GM23338 (cell line): ENCODE data around the gene RNU6-7. TPM values are rescaled to one million over a fixed set of nuclear protein-coding genes. Genes with fewer than 3 reads are reported as not detected.

ENCODE experiments used
- ATAC-seq: fragments of 200-7000 bp; cut with Tn5 transposase; 3 replicates; pipeline ENCODE4 v1.9.1; 2020
- DNase-seq: peaks from one replicate; pipeline ENCODE4 v3.0.0-alpha.2; 2015; ENCODE audit warnings: low spot score
- H2AFZ ChIP-seq: fragments of 200-600 bp; sonication (generic); 2 replicates; pipeline ENCODE4 v1.8.0; 2016; ENCODE audit warnings: antibody characterized with exemption, mild to moderate bottlenecking, moderate library complexity
- H3F3A ChIP-seq: fragments of 200-600 bp; sonication (generic); replicated peaks from 2 replicates; pipeline ENCODE4 v1.8.0; 2017; ENCODE audit warnings: antibody characterized with exemption, mixed run types, low read depth
- H3K27ac ChIP-seq: fragments of 200-600 bp; sonication (generic); 2 replicates; pipeline ENCODE4 v1.6.1; 2016; ENCODE audit warnings: low read depth
- H3K27me3 ChIP-seq: fragments of 200-600 bp; sonication (generic); 2 replicates; pipeline ENCODE4 v1.8.0; 2016; ENCODE audit warnings: mild to moderate bottlenecking, mixed run types, moderate library complexity; ENCODE audit not compliant: insufficient read depth
- H3K36me3 ChIP-seq: fragments of 200-600 bp; sonication (generic); 2 replicates; pipeline ENCODE4 v1.8.0; 2016; ENCODE audit warnings: mild to moderate bottlenecking; ENCODE audit not compliant: insufficient read depth
- H3K4me1 ChIP-seq: fragments of 200-600 bp; sonication (generic); 2 replicates; pipeline ENCODE4 v1.8.0; 2016; ENCODE audit warnings: mild to moderate bottlenecking, moderate library complexity; ENCODE audit not compliant: insufficient read depth
- H3K4me2 ChIP-seq: fragments of 200-600 bp; sonication (generic); 2 replicates; pipeline ENCODE4 v1.7.1; 2017; ENCODE audit warnings: mixed run types
- H3K4me3 ChIP-seq: fragments of 200-600 bp; sonication (generic); 2 replicates; pipeline ENCODE4 v1.6.1; 2016; ENCODE audit warnings: mixed run types
- H3K79me2 ChIP-seq: fragments of 200-600 bp; sonication (generic); replicated peaks from 2 replicates; pipeline ENCODE4 v1.8.0; 2017; ENCODE audit warnings: mild to moderate bottlenecking; ENCODE audit not compliant: insufficient read depth
- H3K9me2 ChIP-seq: fragments of 200-600 bp; sonication (generic); 2 replicates; pipeline ENCODE4 v1.8.0; 2017; ENCODE audit not compliant: insufficient read depth
- H4K20me1 ChIP-seq: fragments of 200-600 bp; sonication (generic); replicated peaks from 2 replicates; pipeline ENCODE4 v1.8.0; 2017; ENCODE audit warnings: mild to moderate bottlenecking; ENCODE audit not compliant: insufficient read depth
- H3K27ac Mint-ChIP-seq: 2 replicates; pipeline ENCODE4 v1.8.0; 2020; ENCODE audit warnings: inconsistent platforms, mild to moderate bottlenecking, moderate library complexity, mixed read lengths
- H3K27me3 Mint-ChIP-seq: 3 replicates; pipeline ENCODE4 v1.8.0; 2022; ENCODE audit warnings: low read depth, mild to moderate bottlenecking, moderate library complexity, mixed read lengths, inconsistent platforms; ENCODE audit not compliant: insufficient read depth, poor library complexity
- H3K36me3 Mint-ChIP-seq: 3 replicates; pipeline ENCODE4 v1.8.0; 2021; ENCODE audit warnings: low read depth, mild to moderate bottlenecking, inconsistent platforms, moderate library complexity, mixed read lengths
- H3K4me1 Mint-ChIP-seq: 3 replicates; pipeline ENCODE4 v1.8.0; 2020; ENCODE audit warnings: mild to moderate bottlenecking, inconsistent platforms, mixed read lengths
- H3K4me3 Mint-ChIP-seq: 3 replicates; pipeline ENCODE4 v1.8.0; 2021; ENCODE audit warnings: moderate library complexity, mild to moderate bottlenecking, inconsistent platforms, mixed read lengths
- H3K9me3 Mint-ChIP-seq: 3 replicates; pipeline ENCODE4 v1.8.0; 2020; ENCODE audit warnings: moderate library complexity, mild to moderate bottlenecking, inconsistent platforms, mixed read lengths
- CREB1 ChIP-seq: fragments of 250-450 bp; sonication (Bioruptor Pico); IDR thresholded peaks from 2 replicates; pipeline ENCODE4 v1.5.0; 2020; ENCODE audit warnings: low read depth, mild to moderate bottlenecking, moderate library complexity
- CTCF ChIP-seq, 2 experiments: fragments of 200-600 bp in 1 of 2; sonication (generic) in 1 of 2; conservative IDR thresholded peaks; 2 replicates each; pipeline versions ENCODE4 v1.5.1 to v1.6.1; 2016 to 2017; ENCODE audit warnings: antibody characterized with exemption in 2 of 2, low read depth in 2 of 2, mild to moderate bottlenecking in 2 of 2, moderate library complexity in 1 of 2
- ETS1 ChIP-seq: IDR thresholded peaks from 2 replicates; pipeline ENCODE4 v1.6.1; 2016; ENCODE audit warnings: antibody characterized with exemption
- EZH2 ChIP-seq: fragments of 200-600 bp; sonication (generic); IDR thresholded peaks from one replicate; pipeline ENCODE4 v1.8.0; 2017; ENCODE audit warnings: antibody characterized with exemption, mild to moderate bottlenecking, low read depth; ENCODE audit not compliant: unreplicated experiment
- EZH2phosphoT487 ChIP-seq: fragments of 200-600 bp; sonication (generic); IDR thresholded peaks from one replicate; pipeline ENCODE4 v1.8.1; 2018; ENCODE audit warnings: antibody characterized with exemption; ENCODE audit not compliant: unreplicated experiment
- JUNB ChIP-seq: IDR thresholded peaks from one replicate; pipeline ENCODE4 v1.6.1; 2016; ENCODE audit warnings: antibody characterized with exemption; ENCODE audit not compliant: unreplicated experiment
- NANOG ChIP-seq: IDR thresholded peaks from 2 replicates; pipeline ENCODE4 v1.6.1; 2016; ENCODE audit warnings: antibody characterized with exemption, borderline replicate concordance
- POLR2AphosphoS5 ChIP-seq: IDR thresholded peaks from 2 replicates; pipeline ENCODE4 v1.6.1; 2016; ENCODE audit warnings: antibody characterized with exemption, low read depth
- REST ChIP-seq: IDR thresholded peaks from one replicate; pipeline ENCODE4 v1.6.1; 2018; ENCODE audit warnings: antibody characterized with exemption; ENCODE audit not compliant: unreplicated experiment
- STAT1 ChIP-seq: IDR thresholded peaks from one replicate; pipeline ENCODE4 v1.6.1; 2016; ENCODE audit warnings: antibody characterized with exemption; ENCODE audit not compliant: unreplicated experiment
- ZNF114 ChIP-seq: fragments of 250-450 bp; sonication (Bioruptor Pico); IDR thresholded peaks from 2 replicates; pipeline ENCODE4 v1.5.0; 2020; ENCODE audit warnings: mild to moderate bottlenecking, moderate library complexity
- ZNF331 ChIP-seq: fragments of 250-450 bp; sonication (Bioruptor Pico); IDR thresholded peaks from 2 replicates; pipeline ENCODE4 v1.5.0; 2020; ENCODE audit warnings: low read depth, mild to moderate bottlenecking, moderate library complexity
- ZNF462 ChIP-seq: fragments of 250-450 bp; sonication (Bioruptor Pico); IDR thresholded peaks from 2 replicates; pipeline ENCODE4 v1.5.0; 2020; ENCODE audit warnings: mild to moderate bottlenecking, moderate library complexity
- polyA plus RNA-seq: library from polyadenylated mRNA; unstranded; fragments of >200 nt; fragmentation: Nextera tagmentation; extraction: Ambion mirVana; gene quantifications from 2 replicates; pipeline ENCODE4 v1.2.1, GENCODE V29; 2016
- total RNA-seq: library from RNA; depleted of rRNA; stranded (reverse); fragments of >200 nt; shearing (Covaris generic); gene quantifications from 2 replicates; pipeline ENCODE4 v1.2.3, GENCODE V29; 2014

Gene RNU6-7
- total and polyA plus RNA-seq, 2 experiments from 2014 or later, result 39.1 TPM; not detected in 1

GRCh38 chr14:32249780-32250179 lies 47.9 kb downstream of the RNU6-7 start:
- no peaks in the 10 kb centered on the region for H3K27me3 Mint-ChIP-seq
- no peak for ATAC-seq
- H3K27me3 ChIP-seq, result no peaks in the 10 kb centered on the region

More at GRCh38 chr14:32249780-32250179, 47.9 kb downstream of the RNU6-7 start:
- Mint-ChIP-seq H3K27ac (no peak overlapping the region), H3K4me1 (no peaks in the 10 kb centered on the region), H3K4me3 (no peak overlapping the region), H3K36me3 (no peaks in the 10 kb centered on the region), H3K9me3 (no peaks in the 10 kb centered on the region)
- Histone ChIP-seq H3K4me1 (no peaks in the 10 kb centered on the region), H4K20me1 (no peaks in the 10 kb centered on the region), H3K4me2 (no peak overlapping the region), H3K36me3 (no peaks in the 10 kb centered on the region), H3K4me3 (no peak overlapping the region), H3F3A (no peaks in the 10 kb centered on the region), H3K9me2 (no peaks in the 10 kb centered on the region; the same call in 1 of the 2 replicates), H2AFZ (no peak overlapping the region), H3K27ac (no peak overlapping the region), H3K79me2 (no peaks in the 10 kb centered on the region)
- DNase-seq, result no peak
- no peak for TF ChIP-seq NANOG
- no peak for TF ChIP-seq ZNF331 (CRISPR knock-in tag)
- no peak for TF ChIP-seq ZNF114 (CRISPR knock-in tag)
- no peak for TF ChIP-seq CTCF (conservative IDR thresholded peaks at IDR 0.05; ENCODE audit: low read depth in 2 of 2)
- no peak for TF ChIP-seq JUNB
- TF ChIP-seq EZH2, result no peak
- no peak for TF ChIP-seq STAT1
- TF ChIP-seq POLR2AphosphoS5, result no peak
- TF ChIP-seq EZH2phosphoT487, result no peak
- no peak for TF ChIP-seq CREB1 (CRISPR knock-in tag)
- no peak for TF ChIP-seq ETS1
- TF ChIP-seq ZNF462 (CRISPR knock-in tag), result no peak
- no peak for TF ChIP-seq REST
